Measurements from ENCODE around the gene RADIL.

GRCh38 chr7:4906682-4907081 is 23.2 kb upstream of the RADIL start:
- no peak for TF ChIP-seq CTCF (IDR thresholded peaks at IDR 0.05)
- TF ChIP-seq POLR2A (IDR thresholded peaks at IDR 0.05), result no peak

All from heart left ventricle (tissue), 13 donors.